ENCODE measurements around the gene MAD1L1.
"Not testable (repeated sequence)": the region's sequence is repeated elsewhere in the genome, so short reads cannot be mapped to it uniquely, and the experiment has no call there.

MAD1L1 gene

GRCh38 chr7:1938788-1939433, 293.8 kb downstream of the MAD1L1 start:
- in situ Hi-C loops (cut with MboI; ENCODE audit: low sequenced_read_pairs), result no loop called here
- Histone ChIP-seq H3K36me3 (replicated peaks) (no peaks in the 10 kb centered on the region), H3K4me1 (peaks cover 12% of the 10 kb centered on the region)

DNA sequence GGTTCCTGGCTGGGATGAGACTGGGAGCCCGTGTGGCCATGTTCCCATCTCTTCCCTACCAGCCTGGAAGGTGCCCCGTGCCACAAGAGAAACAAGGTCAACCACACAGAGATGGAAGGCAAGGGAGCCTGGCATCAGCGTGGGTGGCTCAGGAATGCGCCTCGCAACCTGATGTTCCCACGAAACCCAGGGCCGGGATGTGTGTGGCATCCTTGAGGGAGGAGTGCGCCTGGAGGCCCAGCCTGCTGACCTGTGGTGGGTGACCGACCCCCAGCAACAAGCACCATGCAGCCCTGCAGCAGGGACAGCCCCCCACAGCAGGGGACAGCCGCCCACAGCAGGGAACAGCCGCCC, 295.5 kb downstream of the MAD1L1 start:
- H3K9me3 ChIP-seq, result no peaks in the 10 kb centered on the region
- no peaks in the 10 kb centered on the region; the same call in 1 of the 2 replicates for H3K4me1 ChIP-seq
- H3K36me3 ChIP-seq (replicated peaks), result no peaks in the 10 kb centered on the region
- in situ Hi-C loops (cut with MboI; ENCODE audit: low sequenced_read_pairs), result no loop called here
- no peaks in the 10 kb centered on the region for H3K27me3 ChIP-seq (ENCODE audit: low read depth)
- DNase-seq (ENCODE audit: low spot score in 2 of 2), result no peak
- no peak overlapping the region for H3K4me3 ChIP-seq

More at GRCh38 chr7:1938788-1939433, 293.8 kb downstream of the MAD1L1 start:
- DNase-seq (ENCODE audit: low spot score in 2 of 2), result no peak
- H3K27me3 ChIP-seq (ENCODE audit: low read depth), result no peaks in the 10 kb centered on the region
- H3K9me3 ChIP-seq, result no peaks in the 10 kb centered on the region
- no peak overlapping the region for H3K4me3 ChIP-seq

DNA sequence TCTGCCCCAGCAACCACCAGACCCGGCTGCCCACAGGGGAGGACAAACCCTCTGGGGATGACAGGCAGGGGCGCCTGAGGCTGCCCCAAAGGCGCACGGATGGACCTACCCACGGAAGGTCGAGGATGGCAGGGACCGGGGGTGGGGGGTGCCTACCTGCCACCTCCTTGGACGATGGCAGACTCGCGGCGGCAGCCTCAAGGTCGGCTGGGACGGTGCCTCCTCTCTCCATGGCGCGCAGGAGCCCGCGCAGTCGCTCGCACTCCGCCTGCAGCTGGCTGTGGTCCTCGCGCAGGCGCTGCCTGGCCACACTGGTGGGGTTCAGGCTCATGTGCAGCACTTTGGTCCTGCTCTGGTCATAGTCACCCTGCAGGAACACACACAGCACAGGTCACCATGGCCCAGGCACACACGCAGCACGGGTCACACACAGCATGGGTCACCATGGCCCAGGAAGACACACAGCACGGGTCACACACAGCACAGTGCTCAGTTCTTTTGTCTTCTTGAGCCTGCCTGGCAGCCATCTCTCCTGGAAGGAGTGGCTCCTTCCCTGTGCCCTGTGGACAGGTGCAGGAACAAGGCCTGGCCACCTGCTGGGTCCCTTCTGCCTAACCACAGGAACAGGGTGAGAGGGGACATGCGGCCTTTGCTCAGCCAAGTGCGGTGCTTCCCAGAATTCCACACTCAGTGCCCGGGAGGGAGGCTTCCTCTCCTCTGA, 296.1 kb downstream of the MAD1L1 start:
- no peaks in the 10 kb centered on the region for H3K27me3 ChIP-seq (ENCODE audit: low read depth)
- H3K9me3 ChIP-seq, result no peaks in the 10 kb centered on the region
- H3K36me3 ChIP-seq (replicated peaks), result no peaks in the 10 kb centered on the region
- H3K4me3 ChIP-seq, result no peak overlapping the region
- H3K4me1 ChIP-seq, result no peaks in the 10 kb centered on the region
- in situ Hi-C loops (cut with MboI; ENCODE audit: low sequenced_read_pairs), result no loop called here
- DNase-seq (ENCODE audit: low spot score in 2 of 2), result no peak

DNA sequence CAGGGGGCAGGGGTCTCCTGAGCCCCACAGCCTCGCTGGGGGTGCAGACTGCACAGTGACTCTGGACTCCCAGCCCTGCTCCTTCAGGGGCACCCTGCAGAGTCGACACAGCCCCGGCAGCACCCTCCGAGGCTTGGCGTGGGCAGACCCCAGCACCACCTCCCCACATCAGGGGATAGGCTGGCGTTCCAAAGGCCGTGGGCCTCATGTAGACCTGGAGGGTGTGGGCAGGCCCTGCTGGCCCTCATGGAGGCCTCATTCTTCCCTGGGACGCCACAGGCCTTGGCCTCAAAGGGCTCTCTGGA, 296.8 kb downstream of the MAD1L1 start:
- H3K36me3 ChIP-seq (replicated peaks), result no peaks in the 10 kb centered on the region
- no peaks in the 10 kb centered on the region for H3K9me3 ChIP-seq
- no peaks in the 10 kb centered on the region for H3K4me1 ChIP-seq
- H3K27me3 ChIP-seq (ENCODE audit: low read depth), result no peaks in the 10 kb centered on the region
- no peak for DNase-seq (ENCODE audit: low spot score in 2 of 2)
- no peak overlapping the region for H3K4me3 ChIP-seq
- in situ Hi-C loops (cut with MboI; ENCODE audit: low sequenced_read_pairs), result no loop called here

GRCh38 chr7:1935176-1936005, 297.4 kb downstream of the MAD1L1 start:
- no peaks in the 10 kb centered on the region for H3K27me3 ChIP-seq (ENCODE audit: low read depth)
- no peak for DNase-seq (ENCODE audit: low spot score in 2 of 2)
- no peak overlapping the region for H3K4me3 ChIP-seq
- no peaks in the 10 kb centered on the region for H3K9me3 ChIP-seq
- in situ Hi-C loops (cut with MboI; ENCODE audit: low sequenced_read_pairs), result no loop called here
- H3K4me1 ChIP-seq, result no peaks in the 10 kb centered on the region
- H3K36me3 ChIP-seq (replicated peaks), result no peaks in the 10 kb centered on the region

GRCh38 chr7:1934756-1935155, 298.0 kb downstream of the MAD1L1 start:
- in situ Hi-C loops (cut with MboI; ENCODE audit: low sequenced_read_pairs), result no loop called here
- no peak for DNase-seq (ENCODE audit: low spot score in 2 of 2)
- Histone ChIP-seq H3K36me3 (replicated peaks) (no peaks in the 10 kb centered on the region), H3K9me3 (no peaks in the 10 kb centered on the region), H3K4me1 (no peaks in the 10 kb centered on the region), H3K4me3 (no peak overlapping the region), H3K27me3 (ENCODE audit: low read depth) (no peaks in the 10 kb centered on the region)

DNA sequence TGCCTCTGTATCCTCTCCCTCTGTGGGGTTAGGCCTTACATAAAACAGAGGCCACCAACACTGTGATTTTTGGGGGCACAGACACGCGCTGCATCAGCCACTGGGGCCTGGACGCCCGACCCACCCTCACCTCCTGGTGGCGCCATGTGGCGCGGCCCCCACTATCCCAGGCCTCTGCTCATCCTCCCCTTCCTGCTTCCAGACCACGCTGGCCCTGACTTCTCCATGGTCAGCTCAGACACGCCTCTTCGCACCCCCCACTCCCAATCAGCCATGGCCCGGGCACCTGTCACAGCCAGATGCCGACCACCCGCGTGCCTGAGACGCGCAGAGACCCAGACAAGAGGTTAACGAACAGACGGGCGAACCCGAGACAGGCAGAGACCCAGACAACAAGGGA, 298.7 kb downstream of the MAD1L1 start:
- no peak overlapping the region for H3K4me3 ChIP-seq
- no peaks in the 10 kb centered on the region for H3K9me3 ChIP-seq
- no peaks in the 10 kb centered on the region for H3K27me3 ChIP-seq (ENCODE audit: low read depth)
- no peak for DNase-seq (ENCODE audit: low spot score in 2 of 2)
- H3K4me1 ChIP-seq, result no peaks in the 10 kb centered on the region
- H3K36me3 ChIP-seq (replicated peaks), result no peaks in the 10 kb centered on the region
- in situ Hi-C loops (cut with MboI; ENCODE audit: low sequenced_read_pairs), result no loop called here

DNA sequence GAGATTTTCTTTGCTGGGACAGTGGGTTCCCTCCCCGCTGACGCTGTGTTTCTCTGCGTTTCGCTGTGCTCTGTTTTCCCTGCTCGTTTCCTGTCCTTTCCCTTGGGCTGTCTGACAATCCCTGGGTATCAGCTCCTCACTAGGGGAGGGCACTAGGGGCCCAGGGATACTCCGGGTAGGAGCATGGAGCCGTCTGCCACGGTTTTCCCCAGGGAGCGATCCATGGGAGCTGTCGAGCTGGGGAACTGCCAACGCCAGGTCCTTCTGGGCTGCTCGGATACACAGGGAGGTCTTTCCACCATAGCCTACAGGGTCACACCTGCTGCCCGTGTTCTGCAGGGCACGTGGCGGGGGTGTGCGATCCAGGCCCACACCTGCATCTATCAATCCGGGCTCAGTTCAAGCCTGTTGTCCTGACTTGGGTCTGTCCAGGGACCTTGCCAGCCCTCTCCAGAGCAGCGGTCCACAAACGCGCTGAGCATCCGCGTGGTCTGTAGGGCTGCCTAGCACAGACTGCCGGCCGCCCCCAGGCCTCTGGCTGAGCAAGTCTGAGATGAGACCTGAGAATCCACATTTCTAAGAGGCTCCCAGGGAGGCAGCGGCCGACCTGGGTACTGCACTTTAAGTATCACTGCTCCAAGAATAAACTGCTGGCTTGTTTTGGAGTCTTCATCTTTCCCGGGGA, 299.5 kb downstream of the MAD1L1 start:
- Histone ChIP-seq H3K4me3 (no peak overlapping the region), H3K4me1 (no peaks in the 10 kb centered on the region), H3K27me3 (ENCODE audit: low read depth) (no peaks in the 10 kb centered on the region), H3K9me3 (no peaks in the 10 kb centered on the region), H3K36me3 (replicated peaks) (no peaks in the 10 kb centered on the region)
- in situ Hi-C loops (cut with MboI; ENCODE audit: low sequenced_read_pairs), result no loop called here
- no peak for DNase-seq (ENCODE audit: low spot score in 2 of 2)

- Histone ChIP-seq H3K4me1 (no peaks in the 10 kb centered on the region), H3K27me3 (ENCODE audit: low read depth) (no peaks in the 10 kb centered on the region), H3K4me3 (no peak overlapping the region), H3K36me3 (replicated peaks) (no peaks in the 10 kb centered on the region), H3K9me3 (no peaks in the 10 kb centered on the region)
- no peak for DNase-seq (ENCODE audit: low spot score in 2 of 2)
- in situ Hi-C loops (cut with MboI; ENCODE audit: low sequenced_read_pairs), result no loop called here
Measured at GRCh38 chr7:1931951-1932270, 300.8 kb downstream of the MAD1L1 start.

DNA sequence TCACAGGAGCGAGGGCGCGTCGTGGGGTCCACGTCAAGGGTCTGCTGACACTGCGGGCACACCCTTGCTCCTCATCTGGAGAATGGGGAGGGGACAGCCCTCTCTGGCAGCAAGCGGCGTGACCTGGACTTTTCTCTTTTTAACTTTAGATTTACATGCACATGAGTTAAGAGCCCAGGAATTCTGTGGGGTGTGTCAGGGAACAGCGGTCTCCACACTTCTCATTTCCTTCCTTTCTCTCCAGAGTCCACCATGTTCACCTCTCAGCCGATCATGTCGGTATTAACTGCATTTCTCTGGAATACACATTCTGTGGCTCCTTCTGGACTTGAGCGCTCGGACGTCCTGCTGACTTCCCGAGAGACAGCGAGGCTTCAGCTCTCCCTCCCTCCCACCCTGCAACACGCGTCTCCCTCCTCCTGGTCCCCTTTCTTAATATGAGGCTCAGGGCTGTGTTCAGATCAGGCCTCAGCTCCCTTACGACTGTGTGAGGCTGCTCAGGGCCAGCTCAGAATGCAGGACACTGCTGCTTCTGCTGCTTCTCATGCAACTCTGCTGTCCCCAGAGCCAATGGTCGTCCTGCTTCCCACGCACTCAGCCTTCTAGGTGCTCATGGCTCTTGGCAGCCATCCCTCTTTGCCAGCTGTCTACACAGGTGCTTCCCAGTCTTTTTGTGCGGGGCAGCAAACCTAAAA, 301.3 kb downstream of the MAD1L1 start:
- Histone ChIP-seq H3K36me3 (replicated peaks) (no peaks in the 10 kb centered on the region), H3K4me1 (no peaks in the 10 kb centered on the region), H3K9me3 (no peaks in the 10 kb centered on the region), H3K27me3 (ENCODE audit: low read depth) (no peaks in the 10 kb centered on the region), H3K4me3 (no peak overlapping the region)
- no peak for DNase-seq (ENCODE audit: low spot score in 2 of 2)
- in situ Hi-C loops (cut with MboI; ENCODE audit: low sequenced_read_pairs), result no loop called here

DNA sequence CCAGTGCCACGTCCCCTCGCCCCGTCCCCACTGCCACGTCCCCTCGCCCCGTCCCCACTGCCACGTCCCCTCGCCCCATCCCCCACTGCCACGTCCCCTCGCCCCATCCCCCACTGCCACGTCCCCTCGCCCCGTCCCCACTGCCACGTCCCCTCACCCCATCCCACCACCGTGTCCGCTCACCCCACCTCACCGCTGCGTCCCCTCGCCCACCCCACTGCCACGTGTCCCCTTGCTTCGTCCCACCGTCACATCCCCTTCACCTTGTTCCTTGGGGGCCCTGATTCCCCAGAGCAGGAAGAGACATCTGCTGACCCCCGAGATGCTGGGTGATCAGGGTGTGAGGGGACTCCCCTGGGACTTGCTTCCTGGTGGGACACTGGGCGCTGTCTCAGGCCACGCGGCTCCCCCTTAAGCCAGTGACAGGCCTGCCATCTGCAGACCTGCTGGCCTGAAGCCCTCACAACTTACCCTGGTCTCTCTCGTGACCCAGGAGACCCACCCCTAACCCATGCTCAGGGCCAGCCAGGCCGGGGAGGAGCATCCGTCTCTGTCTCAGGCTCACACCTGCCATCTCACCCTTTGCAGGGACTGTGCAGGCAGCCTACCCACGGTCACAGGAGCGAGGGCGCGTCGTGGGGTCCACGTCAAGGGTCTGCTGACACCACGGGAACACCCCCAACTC, 302.2 kb downstream of the MAD1L1 start:
- H3K4me1 ChIP-seq, result no peaks in the 10 kb centered on the region; the same call in 1 of the 2 replicates
- in situ Hi-C loops (cut with MboI; ENCODE audit: low sequenced_read_pairs), result no loop called here

DNA sequence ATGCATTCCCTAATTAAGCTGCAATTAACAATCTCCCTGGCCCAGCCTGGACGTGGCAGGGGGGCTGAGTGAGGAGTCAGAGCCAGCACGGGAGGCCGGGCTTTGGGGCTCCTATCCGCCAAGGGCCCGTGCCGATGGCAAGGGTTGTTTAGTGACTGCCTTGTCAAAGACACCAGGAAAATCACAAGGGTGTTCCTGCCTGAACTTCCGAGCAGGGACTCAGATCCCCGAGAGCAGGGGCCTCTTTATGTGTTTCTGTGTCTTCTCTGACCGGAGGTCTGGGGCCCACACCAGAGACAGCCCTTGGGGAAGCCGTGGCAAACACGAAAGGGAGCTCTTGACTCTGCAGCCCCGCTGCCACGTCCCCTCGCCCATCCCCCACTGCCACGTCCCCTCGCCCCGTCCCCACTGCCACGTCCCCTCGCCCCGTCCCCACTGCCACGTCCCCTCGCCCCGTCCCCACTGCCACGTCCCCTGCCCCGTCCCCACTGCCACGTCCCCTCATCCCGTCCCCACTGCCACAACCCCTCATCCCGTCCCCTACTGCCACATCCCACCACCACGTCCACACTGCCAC, 303.3 kb downstream of the MAD1L1 start:
- H3K27me3 ChIP-seq (ENCODE audit: low read depth); H3K4me1 ChIP-seq; DNase-seq (ENCODE audit: low spot score in 2 of 2); H3K9me3 ChIP-seq; H3K36me3 ChIP-seq (replicated peaks); H3K4me3 ChIP-seq; in situ Hi-C loops (cut with MboI; ENCODE audit: low sequenced_read_pairs): not testable (repeated sequence)

More for the DNA sequence above, 302.2 kb downstream of the MAD1L1 start:
- no peaks in the 10 kb centered on the region for H3K36me3 ChIP-seq (replicated peaks)
- H3K4me3 ChIP-seq, result no peak overlapping the region
- H3K9me3 ChIP-seq, result no peaks in the 10 kb centered on the region
- DNase-seq (ENCODE audit: low spot score in 2 of 2), result no peak
- H3K27me3 ChIP-seq (ENCODE audit: low read depth), result no peaks in the 10 kb centered on the region
